ENCODE data around the gene SNX8.

Gene SNX8

DNA sequence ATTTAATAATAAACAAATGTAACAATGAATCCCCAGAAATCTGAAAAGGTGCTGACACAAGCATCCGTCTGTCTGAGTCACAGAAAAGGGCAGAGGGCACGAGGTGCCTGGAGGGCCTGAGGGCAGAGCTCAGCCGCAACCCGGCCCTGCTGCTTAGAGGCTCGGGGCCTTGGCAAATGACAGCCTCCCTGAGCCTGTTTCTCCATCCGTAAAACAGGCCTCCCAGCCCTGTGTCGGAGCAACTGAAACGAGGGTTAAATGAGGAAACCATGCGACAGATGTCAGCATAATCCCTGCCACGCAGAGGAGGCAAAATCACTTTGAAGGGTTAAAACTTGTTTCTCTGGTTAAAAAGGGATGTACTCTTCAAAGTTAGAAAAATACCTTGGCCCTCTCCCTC is 47.3 kb downstream of the SNX8 start:
- in situ Hi-C loops (cut with MboI; ENCODE audit: low sequenced_read_pairs): no loop called here

DNA sequence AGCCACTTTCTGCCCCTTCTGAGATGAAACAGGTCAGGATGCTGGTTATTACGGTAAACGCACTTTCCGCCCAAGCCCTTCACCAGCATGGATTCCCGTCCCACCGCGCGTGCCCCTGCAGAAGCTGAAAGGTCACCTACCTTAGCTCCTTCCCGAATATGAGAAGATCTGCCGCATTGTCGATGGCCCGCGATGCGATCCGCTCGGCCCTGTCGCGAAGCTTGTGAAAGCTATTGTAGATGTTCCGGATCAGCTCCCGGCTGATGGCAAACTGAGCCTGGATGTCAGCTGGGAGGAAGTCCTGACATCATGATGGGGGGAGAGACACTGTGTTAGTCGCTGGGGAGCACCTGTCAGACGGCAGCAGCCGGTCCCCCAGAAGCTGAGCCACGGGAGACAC is 50.1 kb downstream of the SNX8 start:
- in situ Hi-C loops (cut with MboI; ENCODE audit: low sequenced_read_pairs): no loop called here

DNA sequence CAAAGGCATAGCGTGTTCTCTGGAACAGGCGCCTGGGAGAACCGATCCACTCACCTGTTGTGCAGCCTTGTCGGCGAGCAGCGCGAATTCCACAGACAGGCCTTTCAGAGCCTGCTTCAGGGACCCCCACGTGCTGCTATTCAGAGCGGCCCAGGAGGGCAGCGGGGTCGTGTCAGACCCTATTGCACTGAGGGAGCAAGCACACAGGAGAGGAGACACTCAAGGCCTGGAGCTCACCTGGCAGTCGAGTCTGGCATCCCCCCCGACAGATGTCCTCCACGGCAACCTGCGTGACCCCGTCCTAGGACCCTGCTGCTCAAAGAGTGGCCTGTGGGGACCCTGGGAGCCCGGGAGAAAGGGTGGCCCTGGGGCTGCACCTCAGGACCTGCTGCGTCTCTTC is 51.1 kb downstream of the SNX8 start:
- in situ Hi-C loops (cut with MboI; ENCODE audit: low sequenced_read_pairs): no loop called here

DNA sequence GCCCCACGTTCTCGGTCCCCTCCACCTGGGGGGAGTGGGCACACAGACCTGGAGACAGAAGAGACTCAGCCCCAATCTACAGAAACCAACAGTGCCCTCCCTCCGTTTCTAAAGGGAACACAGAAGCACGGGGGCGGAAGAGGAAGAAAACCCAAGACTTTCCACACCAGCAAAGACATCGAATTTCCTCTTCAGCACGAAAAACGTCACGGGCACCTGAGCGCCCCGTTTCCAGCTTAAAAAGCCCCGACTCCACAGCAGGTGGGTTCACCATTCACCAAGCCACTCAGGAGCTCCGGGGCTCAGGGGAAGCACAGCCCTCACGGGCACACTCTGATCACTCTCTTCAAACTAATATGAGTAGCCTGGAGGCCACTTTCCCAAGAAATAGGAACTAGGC is 52.6 kb downstream of the SNX8 start:
- in situ Hi-C loops (cut with MboI; ENCODE audit: low sequenced_read_pairs): no loop called here

DNA sequence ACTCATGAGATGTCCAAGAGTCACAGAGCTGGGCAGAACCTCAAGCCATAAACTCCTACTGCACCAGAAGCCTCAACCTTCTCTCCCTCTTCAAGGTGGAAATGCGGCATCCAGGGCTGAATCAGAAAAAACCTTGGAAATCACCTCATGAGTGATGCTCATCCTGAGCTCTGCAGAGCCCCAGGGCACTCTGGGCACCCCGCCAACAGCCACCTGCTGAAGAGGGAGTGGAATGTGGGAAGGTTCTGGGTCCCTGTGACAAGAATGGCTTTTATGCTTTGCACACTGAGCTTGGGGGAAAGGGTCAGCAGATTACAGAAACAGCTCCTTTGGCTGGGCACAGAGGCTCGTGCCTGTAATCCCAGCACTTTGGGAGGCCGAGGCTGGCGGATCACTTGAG is 53.4 kb downstream of the SNX8 start:
- in situ Hi-C loops (cut with MboI; ENCODE audit: low sequenced_read_pairs): no loop called here

DNA sequence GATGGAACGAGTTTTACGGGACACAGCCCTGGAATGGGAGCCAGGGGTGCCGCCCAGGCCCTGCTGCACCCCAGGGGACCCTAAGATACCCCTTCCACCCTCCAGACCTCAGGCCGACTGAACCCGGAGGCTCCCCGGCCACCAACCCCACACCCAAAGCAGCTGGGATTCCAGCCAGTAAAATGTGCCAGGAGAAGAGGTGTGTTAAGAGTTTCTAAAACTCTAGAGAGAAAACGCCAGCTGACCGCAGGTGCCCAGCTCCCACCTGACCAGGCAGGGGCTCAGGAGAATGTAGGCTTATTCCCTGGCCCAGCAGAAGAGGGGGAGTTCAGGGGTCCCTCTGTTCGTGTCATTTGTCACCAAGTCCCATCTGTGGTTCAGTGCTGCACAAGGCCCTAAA is 54.8 kb downstream of the SNX8 start:
- in situ Hi-C loops (cut with MboI; ENCODE audit: low sequenced_read_pairs): no loop called here

DNA sequence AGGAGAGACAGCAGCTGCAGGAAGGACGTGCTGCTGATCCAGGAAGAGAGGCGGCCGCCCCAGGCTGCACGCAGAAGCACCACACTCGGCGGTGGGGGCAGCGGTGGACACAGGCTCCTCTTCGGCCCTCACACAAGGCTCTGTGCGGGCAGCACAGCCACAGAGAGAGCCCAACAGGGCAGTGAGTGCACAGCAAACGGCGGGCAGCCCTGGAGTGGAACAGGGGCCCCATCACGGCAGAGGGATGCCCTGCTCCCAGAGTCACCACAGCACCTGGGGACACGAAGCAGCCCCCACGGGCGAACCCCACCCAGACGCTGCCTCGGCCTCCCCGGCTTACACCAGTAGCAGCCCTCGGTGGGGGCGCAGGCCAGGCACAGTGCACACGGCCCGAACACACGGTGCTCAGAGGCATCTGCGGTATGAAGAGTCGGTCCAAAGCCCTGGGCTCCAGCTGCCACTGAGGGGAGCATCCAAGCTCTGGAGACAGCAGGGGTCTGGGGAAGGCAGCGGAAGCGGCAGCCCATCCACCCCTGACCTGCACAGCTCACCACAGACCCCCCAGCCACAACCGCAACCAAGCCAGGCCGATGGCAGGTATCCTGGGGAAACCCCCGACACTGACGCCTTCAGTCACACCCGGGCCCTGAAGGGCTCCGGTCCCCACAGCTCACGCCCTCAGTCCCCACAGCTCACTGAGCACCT is 55.4 kb downstream of the SNX8 start:
- in situ Hi-C loops (cut with MboI; ENCODE audit: low sequenced_read_pairs): no loop called here

DNA sequence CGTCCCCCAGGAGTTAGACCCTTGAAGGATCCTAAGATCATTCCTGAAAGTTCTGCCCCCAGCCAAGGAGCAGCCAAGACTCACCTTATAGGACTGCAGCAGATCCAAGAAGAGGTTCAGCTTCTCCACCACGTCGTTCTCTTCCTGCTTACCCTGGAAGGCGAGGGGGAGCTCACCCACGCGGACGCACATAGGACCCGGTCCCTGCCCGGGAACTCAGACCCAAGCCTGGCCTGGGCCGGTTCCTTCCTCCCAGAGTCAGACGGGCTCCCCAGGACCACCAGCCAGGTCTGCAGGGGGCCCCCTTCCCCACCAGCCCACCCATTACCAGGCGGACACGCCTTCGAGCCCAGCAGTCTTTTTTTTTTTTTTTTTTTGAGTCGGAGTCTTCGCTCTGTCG is 56.6 kb downstream of the SNX8 start:
- in situ Hi-C loops (cut with MboI; ENCODE audit: low sequenced_read_pairs): no loop called here

DNA sequence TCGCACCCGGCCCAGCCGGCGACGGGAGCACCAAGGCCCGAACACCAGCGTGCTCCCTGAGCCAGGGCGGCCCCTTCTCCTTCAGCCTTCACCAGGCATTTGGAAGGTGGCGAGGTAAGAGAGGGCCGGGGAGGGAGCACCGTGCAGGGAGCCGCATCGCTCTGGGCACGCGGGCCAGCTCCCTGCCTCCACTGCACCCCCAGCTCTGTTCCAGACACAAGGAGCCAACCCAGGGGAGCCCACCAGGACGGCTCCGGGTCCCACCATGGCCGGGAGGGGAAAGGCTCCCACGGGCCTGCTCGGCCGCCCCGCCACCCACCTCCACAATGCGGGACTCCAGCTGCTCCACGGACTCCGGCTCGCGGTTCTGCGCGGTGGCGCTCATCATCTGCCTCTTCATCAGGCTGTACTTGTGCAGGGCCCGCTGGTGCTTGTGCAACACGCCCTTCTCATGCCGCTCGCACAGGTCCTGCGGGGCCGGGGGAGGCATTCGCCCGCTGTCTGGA is 57.1 kb downstream of the SNX8 start:
- in situ Hi-C loops (cut with MboI; ENCODE audit: low sequenced_read_pairs): no loop called here

DNA sequence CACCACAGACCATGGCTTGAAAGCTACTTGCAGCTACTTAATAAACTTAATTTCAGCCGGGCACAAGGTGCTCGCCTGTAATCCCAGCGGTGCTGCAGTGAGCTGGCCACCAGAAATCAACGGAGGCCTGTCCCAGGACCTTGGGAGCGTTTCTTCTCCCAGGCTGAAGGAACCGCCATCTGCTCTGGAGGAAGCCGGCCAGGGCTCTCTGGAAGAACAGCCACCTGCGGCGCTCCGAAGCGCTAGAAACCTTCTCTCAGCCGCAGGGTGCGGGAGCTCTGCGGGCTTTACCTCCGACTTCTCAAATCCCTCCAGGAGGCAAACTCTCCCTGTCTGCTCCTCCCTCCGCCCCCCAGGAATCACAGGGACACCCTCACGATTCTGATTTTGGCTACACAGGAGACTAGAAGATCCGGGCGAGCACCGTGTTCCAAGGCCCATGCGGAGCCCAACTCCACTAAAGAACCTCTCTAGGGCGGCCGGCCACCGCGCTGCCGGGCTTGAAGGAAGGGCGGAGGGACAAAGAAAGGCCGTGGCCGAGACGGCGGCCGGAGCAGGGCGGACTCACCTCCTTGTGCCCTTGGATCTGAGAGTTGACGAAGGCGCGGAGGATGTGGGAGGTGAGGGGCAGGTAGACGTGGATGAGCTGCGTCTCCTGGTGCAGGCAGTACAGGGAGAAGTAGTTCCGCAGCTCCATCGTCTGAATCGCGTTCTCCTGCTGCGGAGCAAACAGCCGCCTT is 57.8 kb downstream of the SNX8 start:
- in situ Hi-C loops (cut with MboI; ENCODE audit: low sequenced_read_pairs): no loop called here

DNA sequence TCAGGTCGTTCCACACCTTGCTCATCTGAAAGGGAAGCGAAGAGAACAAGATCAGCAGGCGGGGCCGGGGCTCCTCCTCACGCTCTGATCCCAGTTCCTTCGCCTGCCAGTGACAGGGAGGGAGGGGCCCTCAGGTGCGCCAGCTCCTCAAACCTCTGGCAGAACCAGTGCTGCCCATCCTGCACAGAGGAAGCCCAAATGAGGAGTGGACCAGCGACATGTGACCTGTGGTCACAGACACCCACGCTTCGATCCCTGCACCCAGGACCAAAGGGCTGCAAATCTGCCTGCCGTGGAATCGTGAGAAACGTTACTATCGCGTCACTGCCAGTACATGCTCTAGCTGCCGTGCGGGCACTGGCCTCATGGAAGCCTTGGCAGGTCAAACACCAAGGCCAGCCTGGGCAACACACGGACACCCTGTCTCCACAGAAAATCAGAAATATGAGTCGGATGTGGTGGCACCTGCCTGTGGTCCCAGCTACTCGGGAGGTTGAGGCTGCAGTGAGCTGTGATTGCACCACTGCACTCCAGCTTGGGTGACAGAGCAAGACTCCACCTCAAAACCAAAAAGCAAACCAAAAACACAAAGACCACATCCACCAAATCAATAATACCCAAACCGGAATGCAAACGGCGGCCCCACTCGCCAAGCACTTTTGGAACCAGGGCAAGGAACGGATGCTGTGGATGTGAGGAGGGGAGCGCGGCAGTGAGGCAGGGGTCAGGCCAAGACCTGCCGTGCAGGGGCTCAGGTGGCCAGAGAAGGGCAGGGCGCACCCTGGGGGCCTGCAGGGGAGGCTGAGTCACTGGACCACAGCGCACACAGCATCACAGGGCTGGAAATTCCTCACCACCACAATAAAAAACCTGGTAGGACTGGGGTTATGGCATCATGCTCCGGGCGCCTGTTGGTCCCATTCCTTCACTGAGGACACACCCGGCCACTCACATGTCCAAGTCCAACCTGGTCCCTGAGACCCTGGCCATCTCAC is 58.8 kb downstream of the SNX8 start:
- in situ Hi-C loops (cut with MboI; ENCODE audit: low sequenced_read_pairs): no loop called here

DNA sequence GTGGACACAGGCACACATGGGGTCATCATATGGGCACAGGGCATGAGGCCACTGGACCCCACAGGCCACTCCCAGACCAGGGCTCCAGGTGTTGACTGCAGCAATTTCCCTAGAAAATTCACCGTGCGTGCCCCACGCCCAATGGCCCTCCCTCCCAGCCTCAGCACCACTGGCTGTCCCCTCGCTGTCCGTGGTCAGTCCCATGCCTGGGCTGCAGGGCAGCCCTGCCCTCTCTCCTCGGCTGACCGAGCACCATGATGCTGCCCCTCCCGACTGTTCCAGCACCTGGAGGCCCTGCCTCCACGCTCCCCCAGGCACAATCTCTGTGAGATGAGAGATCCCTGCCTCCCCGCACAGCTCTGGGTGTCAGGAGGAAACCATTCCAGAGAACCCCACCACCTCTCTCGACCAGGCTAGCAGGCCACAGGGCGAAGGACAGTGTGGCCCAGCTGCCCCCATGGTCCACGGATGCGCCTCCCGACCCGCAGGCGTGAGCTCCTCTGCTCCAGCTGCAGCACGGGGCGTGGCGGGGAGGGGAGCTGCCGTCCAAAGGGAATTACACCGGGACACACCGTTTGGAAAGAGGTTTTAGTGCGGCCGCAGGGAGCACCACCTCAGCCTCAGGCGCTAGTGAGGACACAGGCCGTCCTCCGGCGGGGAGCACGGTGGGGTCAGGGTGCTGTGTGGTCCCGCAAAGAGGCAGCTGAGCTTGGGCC is 59.7 kb downstream of the SNX8 start:
- in situ Hi-C loops (cut with MboI; ENCODE audit: low sequenced_read_pairs): no loop called here

DNA sequence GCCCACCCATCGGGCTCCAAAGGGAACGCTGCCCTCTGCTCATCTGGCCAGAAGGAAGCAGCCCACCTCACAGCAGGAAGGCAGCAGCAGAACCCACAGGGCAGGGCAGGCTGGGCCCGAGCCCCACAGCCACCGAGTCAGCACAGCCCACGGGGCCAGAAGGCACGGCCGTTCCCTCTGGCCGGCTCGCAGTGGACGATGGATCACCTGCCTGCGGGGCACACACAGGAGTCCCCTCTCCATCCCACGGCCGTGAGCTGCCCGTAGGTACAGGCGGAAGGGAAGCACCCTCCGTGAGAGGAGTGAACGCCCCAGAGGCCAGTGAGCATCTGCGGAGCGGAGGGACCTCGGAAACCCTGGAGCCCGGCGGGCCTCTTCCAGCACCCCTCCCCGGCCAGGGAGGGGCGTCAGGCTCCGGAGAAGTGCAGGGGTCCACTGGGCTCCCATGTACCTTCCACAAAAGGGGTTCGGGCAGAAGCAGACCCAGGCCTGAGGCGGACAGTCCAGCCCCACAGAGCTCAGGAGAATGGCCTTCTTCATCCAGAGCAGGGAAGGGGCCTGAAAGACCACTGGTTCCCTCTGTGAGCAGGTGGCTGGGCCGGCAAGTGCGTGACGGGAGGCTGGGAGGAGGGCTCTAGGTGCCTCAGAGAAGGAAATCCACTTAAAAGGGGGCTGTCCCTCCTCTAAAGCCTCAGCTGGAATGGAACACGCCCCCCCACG is 60.6 kb downstream of the SNX8 start:
- in situ Hi-C loops (cut with MboI; ENCODE audit: low sequenced_read_pairs): no loop called here

DNA sequence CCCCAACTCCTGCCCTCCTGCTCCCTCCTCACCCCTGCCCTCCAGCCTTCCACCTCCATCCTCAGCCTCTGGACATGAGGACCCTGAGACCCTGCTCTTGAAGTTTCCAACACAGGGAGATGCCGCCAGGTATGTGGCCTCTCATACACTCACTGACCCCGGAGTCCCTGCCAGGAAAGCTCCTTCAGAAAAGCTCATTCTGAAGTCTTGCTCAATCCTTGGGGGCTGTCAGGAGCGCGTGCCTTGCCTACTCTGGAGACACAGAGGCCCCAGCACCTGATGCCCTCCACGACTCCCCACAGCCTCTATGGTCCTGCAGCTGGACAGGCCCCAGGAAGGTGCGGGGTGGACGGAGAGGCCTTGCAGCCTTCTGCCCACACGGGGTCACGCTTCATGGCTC is 61.2 kb downstream of the SNX8 start:
- in situ Hi-C loops (cut with MboI; ENCODE audit: low sequenced_read_pairs): no loop called here

DNA sequence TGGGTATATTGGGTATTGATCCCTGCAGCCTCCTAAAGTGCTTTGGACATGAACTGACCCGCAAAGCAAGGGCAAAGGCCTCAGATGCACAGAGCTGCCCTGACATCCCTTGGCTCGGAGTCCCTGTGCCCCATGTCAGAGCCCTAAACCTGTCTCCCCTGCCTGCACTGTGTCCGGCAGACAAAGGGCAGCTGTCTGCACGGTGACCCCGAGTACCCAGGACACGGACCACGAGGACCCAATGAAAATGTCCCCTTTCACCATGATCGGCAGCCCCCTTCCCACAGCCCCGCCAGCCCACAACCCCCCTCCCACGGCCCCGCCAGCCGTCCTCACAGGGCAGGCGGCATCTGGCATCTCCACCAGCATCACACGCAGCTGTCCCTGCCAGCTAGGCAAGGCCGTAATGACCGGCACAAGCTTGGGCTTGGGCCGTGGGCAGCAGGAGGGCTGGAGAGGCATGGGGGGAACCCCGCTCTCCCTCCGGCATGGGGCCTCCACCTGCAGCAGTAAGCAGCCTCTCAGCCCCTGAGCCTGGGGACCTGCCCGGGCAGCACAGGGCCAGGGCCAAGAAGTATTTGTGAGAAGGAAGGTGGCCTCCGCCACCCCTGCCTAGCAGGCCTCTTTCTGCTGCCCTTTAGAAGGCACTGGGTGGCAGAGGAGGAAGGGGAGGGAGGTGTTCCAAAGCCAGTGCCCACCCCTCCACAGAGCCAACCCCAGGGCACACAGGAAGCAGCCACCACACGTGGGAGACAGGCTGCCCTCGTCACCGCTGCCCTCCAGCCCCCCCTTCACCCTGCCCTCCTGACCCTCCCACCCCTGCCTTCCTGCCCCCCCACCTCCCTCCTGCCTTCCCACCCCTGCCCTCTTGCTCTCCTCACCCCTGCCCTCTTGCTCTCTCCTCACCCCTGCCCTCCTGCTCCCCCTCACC is 62.1 kb downstream of the SNX8 start:
- in situ Hi-C loops (cut with MboI; ENCODE audit: low sequenced_read_pairs): no loop called here

DNA sequence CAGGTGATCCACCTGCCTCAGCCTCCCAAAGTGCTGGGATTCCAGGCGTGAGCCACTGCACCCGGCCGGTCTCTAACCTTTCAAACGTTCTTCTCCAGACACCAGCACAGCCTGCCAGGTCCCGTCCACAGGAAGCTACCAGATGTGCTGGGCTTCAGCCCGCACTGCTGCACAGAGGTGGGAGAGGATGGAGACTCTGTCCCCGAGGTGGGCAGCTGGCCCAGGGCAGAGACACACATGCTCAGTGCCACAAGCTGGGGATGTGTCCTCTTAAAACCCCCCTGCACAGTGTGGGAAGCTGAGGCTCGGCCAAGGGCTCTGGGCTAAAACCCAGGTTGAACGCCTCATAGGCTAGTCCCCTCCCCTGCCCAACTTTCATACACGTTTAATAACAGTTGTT is 62.9 kb downstream of the SNX8 start:
- in situ Hi-C loops (cut with MboI; ENCODE audit: low sequenced_read_pairs): no loop called here

DNA sequence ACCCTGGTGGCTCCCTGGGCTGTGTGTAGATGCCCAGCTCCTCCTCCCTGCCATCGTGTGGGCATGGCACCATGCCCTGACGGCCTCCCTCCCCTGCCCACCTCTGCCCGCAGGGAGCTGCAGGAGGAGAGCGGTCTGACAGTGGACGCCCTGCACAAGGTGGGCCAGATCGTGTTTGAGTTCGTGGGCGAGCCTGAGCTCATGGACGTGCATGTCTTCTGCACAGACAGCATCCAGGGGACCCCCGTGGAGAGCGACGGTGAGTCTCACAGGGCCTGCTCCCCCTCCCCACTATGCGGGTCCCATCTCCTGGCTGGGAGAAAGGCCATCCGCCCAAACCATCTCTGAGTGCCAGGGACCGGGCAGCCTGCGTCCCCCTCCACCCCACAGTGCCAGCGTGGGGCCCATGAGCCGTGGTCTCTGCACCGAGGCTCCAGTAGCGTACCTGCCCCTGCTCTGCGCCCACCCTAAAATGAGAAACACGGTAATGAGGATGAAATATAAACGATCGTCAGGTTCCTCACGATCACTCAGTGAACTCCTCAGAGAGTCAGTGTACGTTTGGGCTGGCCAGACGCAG is 64.4 kb downstream of the SNX8 start:
- in situ Hi-C loops (cut with MboI; ENCODE audit: low sequenced_read_pairs): no loop called here

DNA sequence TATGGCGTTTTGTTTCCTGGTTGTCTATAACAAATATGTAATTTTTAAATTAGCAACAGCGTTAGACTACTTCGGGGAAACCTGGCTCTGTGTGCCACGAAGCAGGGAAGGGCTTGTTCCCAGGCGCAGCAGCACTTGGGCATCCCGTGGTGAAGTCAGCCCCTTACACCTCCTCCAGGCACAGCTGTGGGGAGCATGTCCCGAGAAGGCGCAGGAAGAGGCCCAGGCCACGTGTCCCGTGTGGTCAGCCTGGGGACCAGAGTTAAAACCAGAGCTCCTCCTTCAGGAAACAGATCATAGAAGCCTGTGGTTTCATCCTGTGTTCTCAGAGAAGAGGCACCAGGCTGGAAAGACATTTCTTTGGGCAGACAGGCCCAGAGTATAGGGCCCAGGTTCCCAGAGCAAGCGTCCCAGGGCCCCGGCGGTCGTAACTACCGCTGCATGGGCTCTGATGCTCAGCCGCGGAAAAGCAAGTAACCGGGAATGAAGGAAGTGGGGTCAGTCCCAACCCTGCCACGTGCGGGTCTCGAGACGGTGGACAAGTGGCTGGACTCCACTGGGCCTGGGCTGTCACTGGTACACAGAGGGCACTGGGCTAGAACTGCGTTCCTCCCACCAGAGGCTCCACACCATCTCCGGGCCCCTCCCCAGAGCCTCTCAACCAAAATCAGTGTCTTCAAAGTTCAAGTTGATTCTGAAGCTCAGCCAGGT is 65.1 kb downstream of the SNX8 start:
- in situ Hi-C loops (cut with MboI; ENCODE audit: low sequenced_read_pairs): no loop called here
